ENCODE data around the gene STK36. TPM values are rescaled to one million over a fixed set of nuclear protein-coding genes. Genes with fewer than 3 reads are reported as not detected.

The STK36 gene
- total RNA-seq, 1 donor from 2014 or later = 42.7 TPM

DNA sequence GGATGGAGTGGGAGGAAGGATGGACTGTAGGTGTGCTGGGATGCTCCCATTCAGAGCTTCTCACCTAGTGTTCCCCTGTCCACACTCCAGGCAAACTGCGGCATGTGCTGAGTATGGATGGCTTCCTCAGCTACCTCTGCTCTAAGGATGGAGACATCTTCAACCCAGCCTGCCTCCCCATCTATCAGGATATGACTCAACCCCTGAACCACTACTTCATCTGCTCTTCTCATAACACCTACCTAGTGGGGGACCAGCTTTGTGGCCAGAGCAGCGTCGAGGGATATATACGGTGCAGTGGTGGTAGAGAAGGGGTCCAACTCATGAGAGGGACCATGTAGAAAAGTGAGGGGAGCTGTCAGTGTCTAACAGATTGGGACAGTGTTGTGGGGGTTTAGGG lies 43.9 kb upstream of the STK36 start:
- Mint-ChIP-seq H3K4me3 (ENCODE audit: unreplicated experiment) (no peak overlapping the region), H3K4me1 (ENCODE audit: low read depth) (peaks cover 8% of the 10 kb centered on the region), H3K27me3 (ENCODE audit: low read depth) (no peaks in the 10 kb centered on the region), H3K27ac (ENCODE audit: unreplicated experiment) (no peak overlapping the region), H3K36me3 (ENCODE audit: low read depth) (peaks cover 3% of the 10 kb centered on the region), H3K9me3 (ENCODE audit: low read depth) (no peaks in the 10 kb centered on the region)
- TF ChIP-seq, protein P1, sequence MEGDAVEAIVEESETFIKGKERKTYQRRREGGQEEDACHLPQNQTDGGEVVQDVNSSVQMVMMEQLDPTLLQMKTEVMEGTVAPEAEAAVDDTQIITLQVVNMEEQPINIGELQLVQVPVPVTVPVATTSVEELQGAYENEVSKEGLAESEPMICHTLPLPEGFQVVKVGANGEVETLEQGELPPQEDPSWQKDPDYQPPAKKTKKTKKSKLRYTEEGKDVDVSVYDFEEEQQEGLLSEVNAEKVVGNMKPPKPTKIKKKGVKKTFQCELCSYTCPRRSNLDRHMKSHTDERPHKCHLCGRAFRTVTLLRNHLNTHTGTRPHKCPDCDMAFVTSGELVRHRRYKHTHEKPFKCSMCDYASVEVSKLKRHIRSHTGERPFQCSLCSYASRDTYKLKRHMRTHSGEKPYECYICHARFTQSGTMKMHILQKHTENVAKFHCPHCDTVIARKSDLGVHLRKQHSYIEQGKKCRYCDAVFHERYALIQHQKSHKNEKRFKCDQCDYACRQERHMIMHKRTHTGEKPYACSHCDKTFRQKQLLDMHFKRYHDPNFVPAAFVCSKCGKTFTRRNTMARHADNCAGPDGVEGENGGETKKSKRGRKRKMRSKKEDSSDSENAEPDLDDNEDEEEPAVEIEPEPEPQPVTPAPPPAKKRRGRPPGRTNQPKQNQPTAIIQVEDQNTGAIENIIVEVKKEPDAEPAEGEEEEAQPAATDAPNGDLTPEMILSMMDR (IDR thresholded peaks at IDR 0.05) = no peak
- DNase-seq (ENCODE audit: low spot score) = no peak

DNA sequence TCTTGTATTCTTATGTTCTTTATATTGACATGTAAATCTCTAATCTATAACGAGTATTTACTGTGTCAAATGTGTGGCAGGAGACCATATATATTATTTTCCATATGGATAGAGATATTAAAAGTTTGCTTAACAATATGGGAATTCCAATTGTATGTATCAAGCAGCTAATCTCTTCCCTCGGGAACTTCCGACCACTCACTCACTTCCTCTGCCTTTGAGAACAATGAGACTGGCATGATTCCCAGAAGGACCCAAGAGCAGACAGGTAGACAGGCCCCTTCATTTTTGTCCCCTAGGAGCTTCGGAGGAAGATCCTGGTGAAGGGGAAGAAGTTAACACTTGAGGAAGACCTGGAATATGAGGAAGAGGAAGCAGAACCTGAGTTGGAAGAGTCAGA lies 40.0 kb upstream of the STK36 start:
- H3K27ac Mint-ChIP-seq (ENCODE audit: unreplicated experiment) = no peak overlapping the region
- no peaks in the 10 kb centered on the region for H3K27me3 Mint-ChIP-seq (ENCODE audit: low read depth)
- no peak overlapping the region for H3K4me3 Mint-ChIP-seq (ENCODE audit: unreplicated experiment)
- no peaks in the 10 kb centered on the region for H3K9me3 Mint-ChIP-seq (ENCODE audit: low read depth)
- H3K4me1 Mint-ChIP-seq (ENCODE audit: low read depth) = peaks cover 5% of the 10 kb centered on the region
- TF ChIP-seq, protein P1 (IDR thresholded peaks at IDR 0.05) = no peak
- no peak for DNase-seq (ENCODE audit: low spot score)
- peaks cover 23% of the 10 kb centered on the region for H3K36me3 Mint-ChIP-seq (ENCODE audit: low read depth)

DNA sequence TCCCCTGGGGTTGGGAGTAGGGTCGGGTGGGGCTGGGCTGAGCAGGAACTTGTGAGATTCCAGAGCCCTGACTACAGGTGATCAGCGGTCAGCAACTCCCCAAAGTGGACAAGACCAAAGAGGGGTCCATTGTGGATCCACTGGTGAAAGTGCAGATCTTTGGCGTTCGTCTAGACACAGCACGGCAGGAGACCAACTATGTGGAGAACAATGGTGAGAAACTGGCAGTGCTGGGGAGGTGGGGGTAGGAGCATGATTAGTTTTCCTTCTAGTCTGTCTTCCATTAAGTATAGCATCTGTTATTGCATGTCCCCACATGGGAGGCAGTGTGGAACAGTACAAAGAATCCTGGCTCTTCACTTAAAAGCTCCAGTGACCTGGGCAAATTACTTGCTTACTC lies 36.2 kb upstream of the STK36 start:
- Mint-ChIP-seq H3K27me3 (ENCODE audit: low read depth) (no peaks in the 10 kb centered on the region), H3K27ac (ENCODE audit: unreplicated experiment) (no peak overlapping the region), H3K36me3 (ENCODE audit: low read depth) (peaks cover 44% of the 10 kb centered on the region), H3K4me3 (ENCODE audit: unreplicated experiment) (no peak overlapping the region), H3K9me3 (ENCODE audit: low read depth) (no peaks in the 10 kb centered on the region), H3K4me1 (ENCODE audit: low read depth) (peaks cover 4% of the 10 kb centered on the region)
- TF ChIP-seq, protein P1 (IDR thresholded peaks at IDR 0.05) = no peak
- DNase-seq (ENCODE audit: low spot score) = no peak

GRCh38 chr2:218638372-218638771 lies 33.5 kb upstream of the STK36 start:
- Mint-ChIP-seq H3K9me3 (ENCODE audit: low read depth) (no peaks in the 10 kb centered on the region), H3K36me3 (ENCODE audit: low read depth) (peaks cover 45% of the 10 kb centered on the region), H3K27me3 (ENCODE audit: low read depth) (no peaks in the 10 kb centered on the region), H3K27ac (ENCODE audit: unreplicated experiment) (no peak overlapping the region), H3K4me3 (ENCODE audit: unreplicated experiment) (no peak overlapping the region), H3K4me1 (ENCODE audit: low read depth) (no peaks in the 10 kb centered on the region)
- TF ChIP-seq, protein P1 (IDR thresholded peaks at IDR 0.05) = no peak
- DNase-seq (ENCODE audit: low spot score) = no peak

GRCh38 chr2:218642121-218642656 lies 29.7 kb upstream of the STK36 start:
- Mint-ChIP-seq H3K36me3 (ENCODE audit: low read depth) (peaks cover 37% of the 10 kb centered on the region), H3K4me1 (ENCODE audit: low read depth) (no peaks in the 10 kb centered on the region), H3K27me3 (ENCODE audit: low read depth) (no peaks in the 10 kb centered on the region), H3K9me3 (ENCODE audit: low read depth) (no peaks in the 10 kb centered on the region), H3K4me3 (ENCODE audit: unreplicated experiment) (no peak overlapping the region), H3K27ac (ENCODE audit: unreplicated experiment) (no peak overlapping the region)
- TF ChIP-seq, protein P1 (IDR thresholded peaks at IDR 0.05) = no peak
- DNase-seq (ENCODE audit: low spot score) = peak; percentile 89

All from chondrocyte (in vitro differentiated cells).